HG02981 (cell line): ENCODE data around the gene SGSM2.

Source experiments
- ATAC-seq: cut with Tn5 transposase; IDR thresholded peaks from one replicate; pipeline ENCODE4 v1.9.1; 2021; ENCODE audit warnings: mild to moderate bottlenecking, moderate library complexity; ENCODE audit not compliant: unreplicated experiment

SGSM2 gene

DNA sequence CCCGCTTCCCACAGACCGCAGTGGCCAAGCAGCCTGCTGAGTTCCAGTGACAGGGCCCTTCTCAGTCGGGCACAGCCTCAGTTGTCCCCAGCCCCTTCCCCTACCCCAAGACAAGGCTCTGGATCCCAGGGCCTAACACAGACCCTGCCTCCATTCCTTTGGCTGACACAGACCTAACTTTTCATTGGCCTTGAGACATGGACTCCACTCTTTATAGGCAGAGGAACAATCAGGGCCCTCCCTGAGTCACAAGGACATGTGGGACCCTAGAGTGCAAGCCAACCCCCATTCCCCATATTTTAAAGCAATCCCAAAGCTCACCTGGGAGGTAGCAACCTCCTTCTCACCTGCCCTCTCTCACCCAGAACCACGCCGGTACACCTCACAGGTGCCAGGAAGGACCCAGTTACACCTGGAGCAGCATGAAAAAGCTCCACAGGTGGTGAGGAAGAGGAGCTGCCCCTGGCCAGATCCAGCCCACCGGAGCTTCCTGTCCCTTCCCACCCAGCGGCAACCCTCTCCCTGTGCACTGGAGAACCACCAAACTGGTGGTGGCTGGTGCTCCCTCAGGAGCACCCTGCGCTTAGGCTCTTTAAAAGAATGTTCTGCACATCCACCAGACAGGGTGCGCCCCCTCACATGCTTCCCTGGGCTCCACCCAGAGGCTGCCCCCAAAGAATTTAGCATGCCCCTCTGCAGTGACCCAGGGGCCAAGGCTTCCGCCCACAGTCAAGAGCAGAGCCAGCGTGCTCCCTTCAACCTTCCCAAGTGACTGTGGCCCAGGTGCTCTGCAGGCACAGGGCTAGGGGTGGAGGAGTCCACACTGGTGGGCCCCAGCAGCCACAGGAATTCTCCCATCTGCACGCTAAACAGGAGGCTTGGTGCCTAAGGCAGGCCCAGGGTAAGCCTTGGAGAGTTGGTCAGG is 60.2 kb downstream of the SGSM2 start:
- ATAC-seq: no peak

DNA sequence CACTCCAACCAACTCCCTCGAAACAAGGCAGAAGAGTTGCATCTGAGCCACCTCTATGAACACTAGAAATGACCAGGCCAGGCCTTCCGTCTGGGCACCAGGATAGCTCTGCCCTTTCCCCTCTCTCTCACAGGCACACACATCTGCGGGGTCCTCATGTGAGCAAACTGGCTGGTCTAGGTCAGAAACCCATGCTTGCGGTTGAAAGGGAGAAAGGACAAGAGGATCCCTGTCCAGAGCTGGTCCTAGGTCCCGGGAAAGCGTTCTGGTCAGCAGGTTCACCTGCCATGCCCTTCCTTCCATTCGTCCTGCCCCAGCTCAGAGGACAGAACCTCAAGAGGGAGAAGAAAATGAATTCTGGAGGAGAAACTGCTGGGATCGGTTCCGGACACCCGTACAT is 60.9 kb downstream of the SGSM2 start:
- ATAC-seq: no peak

DNA sequence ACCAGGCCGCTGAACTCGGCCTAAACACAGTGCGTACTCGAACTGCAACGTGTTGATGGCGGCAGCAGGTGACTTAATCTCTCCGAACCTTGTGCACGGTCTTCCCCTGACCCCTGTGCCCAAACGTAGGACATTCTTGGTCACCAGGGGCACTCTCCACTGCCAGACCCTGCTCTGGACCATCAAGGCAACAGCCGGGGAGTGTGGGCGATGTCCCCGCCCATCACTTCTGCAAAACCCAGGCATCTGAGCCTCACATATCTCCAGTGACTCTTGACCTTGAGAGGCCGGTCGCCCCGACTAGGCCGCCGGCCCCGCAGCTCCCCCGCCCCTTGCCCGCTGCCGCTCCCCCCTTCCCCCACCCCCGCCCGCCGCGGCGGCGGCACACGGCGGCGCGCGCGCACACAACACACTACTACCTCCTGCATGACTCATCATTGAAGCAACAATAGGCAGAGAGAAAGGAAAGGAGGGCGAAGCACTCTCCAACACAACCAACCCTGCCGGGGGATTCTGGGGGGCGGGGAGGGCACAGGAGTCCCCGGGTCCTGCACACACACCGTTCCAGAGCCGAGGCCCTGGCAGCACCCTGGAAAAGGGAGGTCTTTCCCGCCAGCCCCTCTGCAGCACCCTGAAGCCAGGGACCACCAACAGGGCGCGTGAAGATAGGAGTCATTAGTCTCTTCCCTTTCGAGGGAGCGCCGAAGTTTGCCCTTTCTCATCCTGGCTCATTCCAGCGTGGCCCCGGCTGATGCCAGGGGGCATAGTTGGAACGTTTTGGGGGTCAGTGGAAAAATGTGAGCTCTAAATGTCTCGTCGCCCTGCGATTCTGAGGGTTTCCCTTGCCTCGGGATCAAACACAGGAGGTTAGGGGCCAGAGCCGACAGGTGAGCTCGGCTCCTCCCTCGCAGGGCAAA is 61.6 kb downstream of the SGSM2 start:
- ATAC-seq: no peak

DNA sequence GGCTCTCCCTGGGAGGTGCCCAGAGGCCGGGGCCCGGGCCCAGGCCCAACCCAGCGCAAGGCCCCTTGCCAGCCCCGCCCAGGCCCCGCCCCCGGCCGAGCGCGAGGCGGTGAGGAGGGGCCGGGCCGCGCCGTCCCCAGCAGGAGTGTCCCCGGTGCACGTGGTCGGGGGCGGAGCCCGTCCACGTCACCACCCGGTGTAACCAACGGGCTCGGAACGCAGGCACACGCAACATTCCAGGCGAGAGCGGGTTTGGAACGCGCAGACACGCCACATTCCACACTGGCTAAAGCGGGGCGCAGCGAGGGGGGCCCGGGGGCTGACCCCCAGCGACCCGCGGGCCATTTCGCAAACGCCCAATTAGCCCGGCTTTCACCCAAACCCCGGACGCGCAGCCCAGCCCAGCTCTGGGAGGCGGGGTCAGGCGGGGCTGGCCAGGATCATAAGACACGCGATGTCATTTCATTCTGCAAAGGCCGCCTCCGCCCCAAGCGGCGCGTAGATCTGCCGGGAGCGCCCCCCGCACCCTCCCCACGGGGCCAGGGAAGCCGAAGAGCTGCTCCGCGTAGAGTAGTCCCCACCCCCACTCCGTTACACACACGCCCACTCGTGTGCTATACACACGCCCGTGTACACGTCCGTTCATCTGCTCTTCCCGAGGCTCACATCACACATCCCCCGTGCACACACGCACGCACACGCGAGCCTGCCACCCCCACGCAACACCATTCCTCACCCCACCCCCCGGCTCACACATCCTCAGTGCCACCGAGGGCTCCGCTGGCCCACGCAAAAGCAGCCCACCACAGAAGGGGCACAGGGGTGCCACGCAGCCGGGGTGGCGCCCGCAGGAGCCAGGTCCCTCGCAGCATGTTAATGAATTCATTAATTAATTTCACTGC is 62.5 kb downstream of the SGSM2 start:
- ATAC-seq: peak; percentile 41

DNA sequence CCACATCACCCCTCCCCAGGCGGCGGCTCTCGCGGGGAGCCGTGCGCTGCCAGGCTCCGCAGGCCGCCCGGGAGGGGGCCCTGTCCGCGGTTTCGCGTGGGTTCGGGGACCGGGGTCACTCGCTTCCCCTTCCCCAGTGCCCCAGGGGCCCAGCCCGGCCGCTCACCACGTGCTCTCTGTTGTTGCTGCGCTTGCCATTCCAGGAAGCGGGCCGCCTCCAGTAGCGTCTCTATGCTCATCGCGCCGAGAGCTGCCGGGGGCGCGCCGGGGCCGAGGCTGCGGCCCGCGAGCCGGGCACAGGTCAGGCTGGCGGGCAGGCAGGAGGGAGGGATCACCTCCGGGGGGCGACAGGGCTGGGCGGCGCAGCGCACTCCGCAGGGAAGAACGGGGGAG is 63.2 kb downstream of the SGSM2 start:
- no peak for ATAC-seq

DNA sequence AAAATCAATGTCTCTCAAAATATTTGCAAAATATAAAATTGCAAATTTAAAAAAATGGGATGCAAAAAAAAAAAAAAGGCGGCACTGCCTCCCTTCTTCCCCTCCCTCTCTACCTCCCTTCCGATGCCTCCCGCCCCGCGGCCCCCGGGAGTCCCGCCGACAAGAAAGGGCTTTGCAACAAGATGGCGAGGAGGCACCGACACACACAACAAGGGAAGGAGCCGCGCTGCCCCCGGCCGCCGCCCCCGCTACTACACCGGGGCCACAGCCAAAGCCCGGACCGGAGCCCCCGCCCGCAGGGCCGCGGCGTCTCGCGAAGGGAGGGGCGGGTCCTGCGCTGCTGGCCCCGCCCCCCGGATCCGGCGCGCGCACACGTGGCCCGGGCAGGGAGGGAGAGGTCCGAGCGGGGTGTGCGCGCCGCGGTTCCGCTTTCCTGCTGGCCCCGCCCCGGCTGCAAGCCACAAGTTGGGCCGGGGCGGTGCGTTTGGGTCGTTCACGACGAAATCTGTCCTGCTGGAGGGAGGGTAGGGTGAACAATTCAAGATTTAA is 63.6 kb downstream of the SGSM2 start, which contains the start of gene MNT:
TSS of gene MNT (minus strand) at position 184 of the 549 bp plus-strand sequence. CDS start 348 bp downstream, outside the sequence.
- ATAC-seq: peak; percentile 28

DNA sequence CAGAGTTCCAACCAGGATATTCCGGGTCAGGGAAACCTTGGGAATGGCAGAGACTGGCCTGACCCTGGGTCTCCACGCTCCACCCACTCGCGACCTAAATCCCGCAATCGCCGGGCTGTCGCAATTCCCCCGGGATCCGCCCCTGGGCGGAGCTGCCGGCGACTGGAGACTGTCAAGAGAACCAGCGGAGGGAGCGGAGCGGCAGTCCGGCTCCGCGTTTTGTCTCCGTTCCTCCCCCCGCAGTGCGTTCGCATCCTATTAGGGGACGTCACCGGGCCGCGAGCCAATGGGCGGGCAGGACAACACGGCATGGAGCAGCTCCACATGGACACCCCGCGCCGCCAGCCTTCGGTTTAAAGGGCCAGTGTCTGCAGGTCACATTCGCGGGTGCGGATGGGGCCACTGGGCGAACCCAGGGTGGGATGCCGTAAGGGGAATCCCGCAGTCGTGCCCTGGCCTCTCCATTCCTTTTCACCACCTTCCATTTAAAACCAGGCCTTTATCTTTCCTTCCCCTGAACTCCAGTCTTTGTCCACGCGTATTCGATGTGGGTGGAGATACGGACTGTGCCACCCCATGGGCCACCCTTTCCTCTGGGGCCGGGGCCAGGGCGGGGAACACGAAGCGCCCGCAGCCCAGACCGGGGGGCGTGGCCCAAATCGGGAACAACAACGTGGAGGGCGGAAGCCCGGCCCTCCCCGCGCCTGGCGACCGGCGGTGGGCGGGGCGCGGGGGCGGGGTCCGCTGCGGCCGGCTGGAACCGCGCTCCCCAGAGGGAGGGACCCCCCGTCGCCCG is 64.3 kb downstream of the SGSM2 start:
- ATAC-seq: peak; percentile 49

DNA sequence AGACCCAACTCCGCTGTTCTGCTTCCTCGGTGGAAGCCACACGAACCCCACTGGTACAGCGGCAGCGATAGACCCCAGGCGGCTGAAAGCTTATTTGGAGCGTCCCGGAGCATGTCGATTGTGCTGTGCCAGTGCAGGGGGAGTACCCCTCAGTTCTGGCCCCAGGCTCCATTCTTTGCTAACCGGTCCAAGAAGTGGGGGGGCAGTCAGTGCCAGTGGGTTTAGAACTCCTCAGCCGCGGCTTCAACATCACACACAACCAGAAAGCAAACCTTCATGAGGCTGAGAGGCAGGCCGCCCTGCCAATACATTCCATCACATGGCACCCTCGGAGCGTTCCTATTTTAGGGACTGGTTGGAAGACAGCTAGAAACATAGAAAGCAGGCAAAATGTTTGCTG is 65.2 kb downstream of the SGSM2 start:
- ATAC-seq: no peak

DNA sequence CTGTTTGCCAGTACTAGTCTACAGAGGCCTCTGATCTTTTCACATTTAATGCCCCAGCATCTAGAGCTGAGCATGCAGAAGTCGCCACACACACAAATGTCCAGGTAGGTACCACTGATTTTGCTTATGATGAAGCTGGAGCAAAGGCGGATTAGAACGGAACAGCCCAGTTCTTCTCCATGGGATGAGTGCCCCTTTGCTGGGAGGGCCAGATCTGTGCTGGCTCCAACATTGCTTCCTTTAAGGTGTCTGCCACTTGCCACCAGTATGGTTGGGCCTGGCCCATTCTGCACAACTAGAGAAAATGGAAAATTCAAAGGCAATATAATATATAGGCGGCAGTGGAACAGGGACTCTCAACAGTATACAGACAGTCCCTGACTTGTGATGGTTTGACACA is 65.7 kb downstream of the SGSM2 start:
- ATAC-seq: no peak

DNA sequence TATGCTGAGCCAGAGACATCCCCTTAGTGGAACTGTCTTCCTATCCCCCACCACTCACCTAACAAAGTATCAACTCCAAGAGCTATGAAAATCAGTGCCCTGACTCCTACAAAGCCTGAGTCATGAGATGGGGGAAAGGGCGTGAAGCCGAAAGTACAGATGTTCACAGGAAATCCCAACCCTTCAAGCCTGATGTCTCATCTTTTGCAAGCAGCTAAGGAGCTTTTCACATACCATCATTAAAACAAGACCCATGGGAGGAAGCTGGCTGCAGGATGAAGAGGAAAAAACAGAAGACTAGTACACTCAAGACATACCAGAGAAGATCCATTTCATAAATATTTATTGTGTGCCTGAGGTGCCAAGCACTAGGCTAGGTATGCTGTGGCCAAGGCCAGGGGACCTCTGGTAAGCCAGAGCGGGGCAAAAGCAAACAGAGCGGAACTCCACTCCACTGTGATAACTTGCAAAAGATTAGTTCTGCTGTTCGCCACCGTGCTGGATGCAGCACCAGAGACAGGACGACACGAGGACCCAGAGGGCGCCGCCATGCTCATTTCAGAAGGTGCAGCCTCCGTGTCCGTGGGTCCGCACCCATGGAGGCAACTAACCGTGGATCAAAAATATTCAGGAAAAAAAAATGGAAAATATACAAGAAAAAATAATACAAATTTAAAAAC is 68.1 kb downstream of the SGSM2 start:
- no peak for ATAC-seq

DNA sequence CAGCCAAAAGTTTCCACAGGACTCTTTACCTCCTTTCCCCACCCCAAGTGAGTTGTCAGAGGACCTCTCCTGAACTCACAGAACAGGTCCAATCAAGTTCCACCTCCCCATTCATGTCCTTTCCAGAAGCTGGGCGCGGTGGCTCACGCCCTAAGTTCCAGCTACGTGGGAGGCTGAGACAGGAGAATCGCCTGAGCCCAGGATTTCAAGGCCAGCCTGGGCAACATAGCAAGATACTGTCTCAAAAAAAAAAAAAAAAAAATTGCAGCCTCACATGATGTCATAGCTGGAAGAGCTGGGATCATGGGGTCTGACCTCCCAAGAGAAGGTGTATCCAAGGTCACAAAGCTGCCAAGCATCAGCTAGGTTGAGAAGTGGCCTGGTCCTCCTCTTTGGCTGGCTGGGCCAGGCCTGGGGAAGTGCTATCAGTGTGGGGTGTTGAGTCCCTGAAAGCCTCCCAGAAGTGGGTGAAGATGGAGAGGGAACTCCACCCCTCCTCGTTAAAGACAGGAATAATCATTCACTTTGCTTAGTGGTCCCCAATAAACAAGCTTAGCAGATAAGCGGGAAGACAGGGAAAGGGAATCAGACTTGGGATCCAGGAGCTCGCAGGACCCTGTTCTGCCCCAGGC is 69.1 kb downstream of the SGSM2 start:
- no peak for ATAC-seq

DNA sequence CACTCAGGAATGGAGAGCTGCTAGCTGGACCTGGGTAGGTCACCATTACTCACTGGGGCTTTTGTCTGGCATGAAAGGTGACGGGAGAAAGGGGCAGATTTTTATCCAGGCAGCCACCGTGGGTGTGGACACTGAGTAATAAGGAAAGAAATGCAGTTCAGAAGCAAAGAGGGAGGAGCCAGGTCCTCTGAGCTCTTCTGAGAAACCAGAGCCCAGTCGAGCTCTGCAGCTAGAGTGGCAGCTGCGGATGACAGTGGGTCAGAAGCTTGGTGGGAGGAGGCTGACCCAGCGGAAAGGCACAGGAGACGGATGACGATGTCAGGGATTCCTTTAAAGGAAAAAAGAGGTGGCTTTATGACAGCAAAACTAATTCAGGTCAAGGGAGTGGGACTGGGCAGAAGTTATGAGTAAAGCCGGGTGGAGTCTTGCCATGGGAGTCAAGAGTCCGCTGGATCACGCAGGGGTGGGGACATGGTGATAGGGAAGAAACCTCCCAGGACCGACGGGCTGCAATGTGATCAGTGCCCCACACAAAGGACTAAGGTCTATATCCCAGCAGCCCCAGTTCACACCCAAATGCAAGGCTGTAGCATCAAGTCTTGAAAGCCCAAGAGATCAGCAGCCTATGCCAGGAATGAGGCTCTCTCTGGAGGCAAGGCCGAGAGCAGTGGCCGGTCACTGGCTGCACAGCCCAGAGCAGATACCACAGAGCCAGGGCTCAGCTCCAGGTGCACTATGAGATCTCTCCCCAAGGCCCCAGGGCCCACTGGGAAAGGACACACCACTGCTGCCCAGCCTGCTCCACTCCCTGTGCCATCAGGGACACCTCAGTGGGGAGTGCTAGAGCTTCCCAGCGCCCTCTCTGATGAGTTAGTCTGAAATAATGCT is 69.8 kb downstream of the SGSM2 start:
- no peak for ATAC-seq

DNA sequence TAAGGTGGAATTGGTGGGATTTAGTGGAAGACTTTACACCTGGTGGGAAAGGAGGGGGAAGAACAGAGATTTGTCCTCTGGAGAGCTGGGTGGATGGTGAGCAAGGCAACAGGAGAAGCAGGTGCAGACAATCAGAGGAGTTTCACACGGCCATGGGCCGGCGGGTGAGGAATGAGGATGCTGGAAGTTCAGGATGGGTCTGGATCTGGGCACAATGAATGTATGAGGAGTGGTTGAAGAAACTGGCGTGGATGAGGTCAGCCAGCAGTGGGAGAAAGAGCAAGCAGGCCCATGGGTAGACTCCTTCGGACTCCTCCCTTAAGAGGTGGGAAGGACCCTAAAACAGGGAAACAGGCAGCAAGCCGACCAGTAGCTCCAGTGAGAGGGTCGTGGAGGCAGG is 73.7 kb downstream of the SGSM2 start:
- no peak for ATAC-seq

DNA sequence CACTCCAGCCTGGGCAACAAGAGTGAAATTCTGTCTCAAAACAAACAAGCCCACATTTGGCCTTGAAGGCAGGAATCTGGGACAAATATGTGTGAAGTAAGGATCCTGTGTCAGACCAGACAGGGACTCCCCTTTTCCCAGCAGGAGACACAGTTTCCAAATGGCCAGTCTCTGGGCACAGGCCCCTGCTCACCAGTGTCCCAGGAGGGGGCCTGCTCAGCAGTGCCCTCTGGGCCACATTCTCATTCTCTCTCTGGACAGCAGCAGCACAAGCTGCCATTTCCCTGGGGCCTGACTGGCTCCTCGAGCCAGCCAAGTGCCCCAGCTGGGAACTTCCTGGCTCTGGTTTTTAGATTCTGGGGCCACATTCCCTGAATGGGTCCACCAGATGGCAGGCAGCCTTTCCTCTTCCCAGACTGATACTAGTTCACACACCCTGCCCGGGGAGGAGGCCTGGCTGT is 75.3 kb downstream of the SGSM2 start:
- ATAC-seq: no peak

DNA sequence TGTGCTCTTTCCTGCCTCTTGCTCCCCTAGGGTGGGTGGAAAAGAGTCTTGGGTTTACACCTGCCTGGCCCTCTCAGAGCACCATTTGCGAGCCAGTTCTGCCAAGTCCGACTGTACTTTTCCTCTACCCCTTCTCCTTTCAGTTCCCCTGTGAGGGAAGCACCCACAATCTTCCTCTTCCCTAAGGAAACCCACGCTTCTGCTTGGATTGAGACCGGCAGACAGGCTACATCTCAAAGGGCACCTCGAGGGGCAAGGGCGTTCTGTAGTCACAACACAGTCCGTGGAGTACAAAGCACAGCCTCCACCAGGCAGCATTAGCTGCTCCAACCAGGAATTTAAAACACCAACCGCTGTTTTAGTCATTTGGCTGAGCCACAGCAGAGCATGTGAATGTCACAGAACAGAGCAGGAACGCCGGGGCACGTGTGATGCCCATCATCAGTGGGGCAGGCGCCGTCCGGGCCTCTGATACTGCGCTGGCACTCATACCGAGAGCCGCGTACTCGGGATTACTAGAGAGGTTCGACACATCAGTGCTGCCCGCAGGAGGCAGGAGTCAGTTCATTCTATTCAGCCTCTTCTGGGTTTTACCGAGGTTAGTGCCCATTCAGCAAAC is 77.3 kb downstream of the SGSM2 start:
- no peak for ATAC-seq

DNA sequence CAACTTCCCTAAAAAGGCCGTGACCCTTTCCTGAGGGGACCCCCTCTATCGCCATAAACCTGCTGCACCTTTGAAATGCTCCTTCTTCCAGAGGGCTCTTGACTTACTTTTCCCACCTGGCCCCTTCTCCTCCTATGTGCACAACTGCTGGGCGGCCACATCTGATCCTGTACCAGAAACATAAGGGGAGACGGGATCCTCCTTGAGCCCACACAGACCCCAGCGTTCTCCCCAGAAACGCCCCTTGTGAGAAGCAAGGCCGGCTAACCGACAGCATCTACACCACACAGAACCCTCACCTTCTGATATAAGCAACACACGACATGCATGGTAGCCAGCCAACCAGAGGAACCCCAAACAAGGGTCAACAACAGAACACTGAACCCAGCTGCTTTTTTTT is 77.8 kb downstream of the SGSM2 start:
- no peak for ATAC-seq
